ENCODE results near the gene FGF8. TPM values are rescaled to one million over a fixed set of nuclear protein-coding genes. Genes with fewer than 3 reads are reported as not detected.
"Not testable (repeated sequence)": the region's sequence is repeated elsewhere in the genome, so short reads cannot be mapped to it uniquely, and the experiment has no call there.

FGF8 gene
- total and polyA plus RNA-seq, 4 donors = 0.08 TPM; not detected in 3

- H3K27ac ChIP-seq (ENCODE audit: low read depth in 1 of 2, low read length in 1 of 2) = no peak overlapping the region
- no peaks in the 10 kb centered on the region for H3K4me1 ChIP-seq (ENCODE audit: control insufficient read depth in 5 of 5, insufficient read depth in 5 of 5, low read length in 5 of 5)
- no peak overlapping the region for H3K9ac ChIP-seq (ENCODE audit: insufficient read depth in 1 of 2, low read length in 2 of 2)
- DNase-seq (no peak), ATAC-seq (ENCODE audit: insufficient read depth, low FRiP score) (no peak)
- TF ChIP-seq CTCF (IDR thresholded peaks at IDR 0.05; ENCODE audit: control extremely low read depth, extremely low read depth) = no peak
- H3K9me3 ChIP-seq (ENCODE audit: control insufficient read depth in 4 of 4, insufficient read depth in 3 of 4, low read length in 3 of 4) = no peaks in the 10 kb centered on the region
- H3K27me3 ChIP-seq (ENCODE audit: control insufficient read depth in 3 of 3, insufficient read depth in 3 of 3, low read length in 2 of 3) = no peaks in the 10 kb centered on the region
- H3K36me3 ChIP-seq (ENCODE audit: control insufficient read depth in 4 of 4, insufficient read depth in 4 of 4, low read length in 4 of 4) = peaks cover 38 to 64% (median 53%) of the 10 kb centered on the region in 4 donors
- H3K4me3 ChIP-seq = no peak overlapping the region
- WGBS, 2 donors = 79 to 86% methylated on average over 4 of the region's 4 CpGs
Measured at GRCh38 chr10:101803511-101803910, 27.6 kb upstream of the FGF8 start.

- Histone ChIP-seq H3K27me3 (ENCODE audit: control insufficient read depth in 3 of 3, insufficient read depth in 3 of 3, low read length in 2 of 3) (no peaks in the 10 kb centered on the region), H3K4me1 (ENCODE audit: control insufficient read depth in 5 of 5, insufficient read depth in 5 of 5, low read length in 5 of 5) (no peaks in the 10 kb centered on the region), H3K9ac (ENCODE audit: insufficient read depth in 1 of 2, low read length in 2 of 2) (no peak overlapping the region), H3K27ac (ENCODE audit: low read depth in 1 of 2, low read length in 1 of 2) (no peak overlapping the region), H3K4me3 (no peak overlapping the region), H3K36me3 (ENCODE audit: control insufficient read depth in 4 of 4, insufficient read depth in 4 of 4, low read length in 4 of 4) (peaks cover 35 to 68% (median 56%) of the 10 kb centered on the region in 4 donors), H3K9me3 (ENCODE audit: control insufficient read depth in 4 of 4, insufficient read depth in 3 of 4, low read length in 3 of 4) (no peaks in the 10 kb centered on the region)
- 76 to 83% methylated on average over 4 of the region's 4 CpGs for WGBS, 2 donors
- ATAC-seq (ENCODE audit: insufficient read depth, low FRiP score) = no peak
- DNase-seq = no peak
- TF ChIP-seq CTCF (IDR thresholded peaks at IDR 0.05; ENCODE audit: control extremely low read depth, extremely low read depth) = no peak
Measured at GRCh38 chr10:101797403-101798059, 21.6 kb upstream of the FGF8 start.

- no peak for TF ChIP-seq CTCF (IDR thresholded peaks at IDR 0.05; ENCODE audit: control extremely low read depth, extremely low read depth)
- Histone ChIP-seq H3K27ac (ENCODE audit: low read depth in 1 of 2, low read length in 1 of 2) (no peak overlapping the region), H3K4me3 (no peak overlapping the region), H3K36me3 (ENCODE audit: control insufficient read depth in 4 of 4, insufficient read depth in 4 of 4, low read length in 4 of 4) (peaks cover 24 to 60% (median 50%) of the 10 kb centered on the region in 4 donors), H3K9ac (ENCODE audit: insufficient read depth in 1 of 2, low read length in 2 of 2) (no peak overlapping the region), H3K4me1 (ENCODE audit: control insufficient read depth in 5 of 5, insufficient read depth in 5 of 5, low read length in 5 of 5) (no peaks in the 10 kb centered on the region), H3K27me3 (ENCODE audit: control insufficient read depth in 3 of 3, insufficient read depth in 3 of 3, low read length in 2 of 3) (no peaks in the 10 kb centered on the region), H3K9me3 (ENCODE audit: control insufficient read depth in 4 of 4, insufficient read depth in 3 of 4, low read length in 3 of 4) (no peaks in the 10 kb centered on the region)
- ATAC-seq (ENCODE audit: insufficient read depth, low FRiP score) (no peak), DNase-seq (no peak)
- WGBS, 2 donors = 98 to 99% methylated on average over 12 of the region's 12 CpGs
Measured at GRCh38 chr10:101793526-101793925, 17.6 kb upstream of the FGF8 start.

GRCh38 chr10:101789686-101790085, 13.8 kb upstream of the FGF8 start:
- Histone ChIP-seq H3K9ac (ENCODE audit: insufficient read depth in 1 of 2, low read length in 2 of 2) (no peak overlapping the region), H3K27ac (ENCODE audit: low read depth in 1 of 2, low read length in 1 of 2) (no peak overlapping the region), H3K9me3 (ENCODE audit: control insufficient read depth in 4 of 4, insufficient read depth in 3 of 4, low read length in 3 of 4) (no peaks in the 10 kb centered on the region), H3K4me3 (no peak overlapping the region), H3K36me3 (ENCODE audit: control insufficient read depth in 4 of 4, insufficient read depth in 4 of 4, low read length in 4 of 4) (peaks cover 28 to 67% (median 50%) of the 10 kb centered on the region in 4 donors), H3K27me3 (ENCODE audit: control insufficient read depth in 3 of 3, insufficient read depth in 3 of 3, low read length in 2 of 3) (no peaks in the 10 kb centered on the region), H3K4me1 (ENCODE audit: control insufficient read depth in 5 of 5, insufficient read depth in 5 of 5, low read length in 5 of 5) (no peaks in the 10 kb centered on the region)
- ATAC-seq (ENCODE audit: insufficient read depth, low FRiP score) (no peak), DNase-seq (no peak)
- no peak for TF ChIP-seq CTCF (IDR thresholded peaks at IDR 0.05; ENCODE audit: control extremely low read depth, extremely low read depth)
- 92 to 95% methylated on average over 7 of the region's 7 CpGs for WGBS, 2 donors

- Histone ChIP-seq H3K36me3 (ENCODE audit: control insufficient read depth in 4 of 4, insufficient read depth in 4 of 4, low read length in 4 of 4) (peaks cover 29 to 68% (median 48%) of the 10 kb centered on the region in 4 donors), H3K27ac (ENCODE audit: low read depth in 1 of 2, low read length in 1 of 2) (peak overlapping the region in 1 of 2 donors; percentile 31)
- not testable (repeated sequence) for H3K27me3 ChIP-seq (ENCODE audit: control insufficient read depth in 3 of 3, insufficient read depth in 3 of 3, low read length in 2 of 3); H3K4me1 ChIP-seq (ENCODE audit: control insufficient read depth in 5 of 5, insufficient read depth in 5 of 5, low read length in 5 of 5); DNase-seq; H3K4me3 ChIP-seq; H3K9me3 ChIP-seq (ENCODE audit: control insufficient read depth in 4 of 4, insufficient read depth in 3 of 4, low read length in 3 of 4); H3K9ac ChIP-seq (ENCODE audit: insufficient read depth in 1 of 2, low read length in 2 of 2)
- peak; percentile 31 for ATAC-seq (ENCODE audit: insufficient read depth, low FRiP score)
- WGBS, 2 donors = 71 to 77% methylated on average over 9 of the region's 9 CpGs
Measured at GRCh38 chr10:101789231-101789630, 13.3 kb upstream of the FGF8 start.

Data from lung (tissue), 12 donors.